HEK293 (cell line): ENCODE data around the gene PI4KA.

ENCODE experiments used
- CTCF ChIA-PET: fragments of 350-600 bp; formaldehyde crosslinking; extraction: SDS; loops from one replicate; lab custom pipeline; 2021; ENCODE audit warnings: antibody characterized with exemption; lab: Yijun Ruan, JAX
- POLR2A ChIA-PET: fragments of 300-600 bp; formaldehyde crosslinking; extraction: SDS; loops from one replicate; lab custom pipeline; 2020; ENCODE audit warnings: antibody characterized with exemption, inconsistent platforms; lab: Yijun Ruan, JAX
- H3K27ac ChIP-seq: fragments of 200-500 bp; sonication (Bioruptor generic); 2 replicates; pipeline ENCODE4 v1.5.1; 2014; ENCODE audit warnings: low read depth, low read length, control low read depth, inconsistent platforms; ENCODE audit errors: extremely low read depth
- H3K36me3 ChIP-seq, 2 experiments: fragments of 200-500 bp in 1 of 2; sonication (Bioruptor generic) in 1 of 2; 1 replicate in 1 of 2; 2 replicates in 1 of 2; pipeline ENCODE4 v1.5.1; 2014 to 2017; ENCODE audit warnings: inconsistent platforms in 2 of 2, low read length in 2 of 2; ENCODE audit not compliant: control insufficient read depth in 2 of 2, insufficient read depth in 1 of 2
- H3K4me1 ChIP-seq: fragments of 200-500 bp; sonication (Bioruptor generic); 2 replicates; pipeline ENCODE4 v1.5.1; 2014; ENCODE audit warnings: mild to moderate bottlenecking, low read length, inconsistent platforms; ENCODE audit not compliant: control insufficient read depth, insufficient read depth
- H3K4me3 ChIP-seq: 2 replicates; pipeline ENCODE4 v1.5.1; 2011; ENCODE audit warnings: low read depth, mild to moderate bottlenecking, control low read depth, low read length, moderate library complexity
- H3K9me3 ChIP-seq: fragments of 200-500 bp; sonication (Bioruptor generic); 2 replicates; pipeline ENCODE4 v1.5.1; 2014; ENCODE audit warnings: low read depth, low read length, inconsistent platforms; ENCODE audit not compliant: control insufficient read depth, insufficient read depth
- GFI1B ChIP-seq: fragments of 450-650 bp; formaldehyde crosslinking; IDR thresholded peaks from 2 replicates; pipeline ENCODE4 v1.5.1; 2016; ENCODE audit warnings: missing biosample characterization, missing genetic modification characterization
- IKZF3 ChIP-seq: fragments of 450-650 bp; IDR thresholded peaks from 2 replicates; pipeline ENCODE4 v1.5.0; 2018; ENCODE audit warnings: missing biosample characterization, mild to moderate bottlenecking, missing genetic modification characterization, moderate library complexity
- KLF7 ChIP-seq: fragments of 450-650 bp; formaldehyde crosslinking; IDR thresholded peaks from 2 replicates; pipeline ENCODE4 v1.5.1; 2016; ENCODE audit warnings: missing biosample characterization, missing genetic modification characterization, borderline replicate concordance
- SCRT2 ChIP-seq: fragments of 450-650 bp; formaldehyde crosslinking; IDR thresholded peaks from 2 replicates; pipeline ENCODE4 v1.5.1; 2016; ENCODE audit warnings: missing biosample characterization, missing genetic modification characterization
- TRIM28 ChIP-seq: IDR thresholded peaks from 2 replicates; pipeline ENCODE4 v1.6.1; 2011; ENCODE audit warnings: low read length, control low read depth, borderline replicate concordance
- ZBTB20 ChIP-seq: fragments of 450-650 bp; formaldehyde crosslinking; IDR thresholded peaks from 2 replicates; pipeline ENCODE4 v1.5.1; 2016; ENCODE audit warnings: missing biosample characterization, missing genetic modification characterization
- ZFP3 ChIP-seq: fragments of 450-650 bp; formaldehyde crosslinking; IDR thresholded peaks from 2 replicates; pipeline ENCODE4 v1.5.1; 2016; ENCODE audit warnings: low read depth, missing biosample characterization, missing genetic modification characterization
- ZNF10 ChIP-seq: fragments of 450-650 bp; formaldehyde crosslinking; IDR thresholded peaks from 2 replicates; pipeline ENCODE4 v1.5.1; 2017; ENCODE audit warnings: missing biosample characterization, missing genetic modification characterization
- ZNF114 ChIP-seq: fragments of 450-650 bp; formaldehyde crosslinking; IDR thresholded peaks from 2 replicates; pipeline ENCODE4 v1.5.0; 2017; ENCODE audit warnings: missing biosample characterization, missing genetic modification characterization
- ZNF157 ChIP-seq: fragments of 450-650 bp; formaldehyde crosslinking; IDR thresholded peaks from 2 replicates; pipeline ENCODE4 v1.5.1; 2016; ENCODE audit warnings: missing biosample characterization, missing genetic modification characterization
- ZNF174 ChIP-seq: fragments of 450-650 bp; formaldehyde crosslinking; IDR thresholded peaks from 2 replicates; pipeline ENCODE4 v1.5.0; 2017; ENCODE audit warnings: missing biosample characterization, mild to moderate bottlenecking, missing genetic modification characterization
- ZNF2 ChIP-seq: fragments of 450-650 bp; formaldehyde crosslinking; IDR thresholded peaks from 2 replicates; pipeline ENCODE4 v1.5.1; 2016; ENCODE audit warnings: missing biosample characterization, missing genetic modification characterization
- ZNF248 ChIP-seq: fragments of 450-650 bp; formaldehyde crosslinking; IDR thresholded peaks from 2 replicates; pipeline ENCODE4 v1.5.1; 2017; ENCODE audit warnings: missing biosample characterization, missing genetic modification characterization
- ZNF266 ChIP-seq: fragments of 450-650 bp; formaldehyde crosslinking; IDR thresholded peaks from 2 replicates; pipeline ENCODE4 v1.5.1; 2016; ENCODE audit warnings: missing biosample characterization, missing genetic modification characterization, low read depth
- ZNF416 ChIP-seq: fragments of 450-650 bp; formaldehyde crosslinking; IDR thresholded peaks from 2 replicates; pipeline ENCODE4 v1.5.1; 2016; ENCODE audit warnings: missing biosample characterization, missing genetic modification characterization
- ZNF423 ChIP-seq: fragments of 450-650 bp; formaldehyde crosslinking; IDR thresholded peaks from 2 replicates; pipeline ENCODE4 v1.5.1; 2016; ENCODE audit warnings: missing biosample characterization, missing genetic modification characterization
- ZNF596 ChIP-seq: fragments of 450-650 bp; IDR thresholded peaks from 2 replicates; pipeline ENCODE4 v1.5.0; 2018; ENCODE audit warnings: missing biosample characterization, mild to moderate bottlenecking, missing genetic modification characterization, moderate library complexity
- ZNF623 ChIP-seq: fragments of 450-650 bp; formaldehyde crosslinking; IDR thresholded peaks from 2 replicates; pipeline ENCODE4 v1.5.1; 2016; ENCODE audit warnings: missing biosample characterization, missing genetic modification characterization
- ZNF670 ChIP-seq: fragments of 450-650 bp; formaldehyde crosslinking; IDR thresholded peaks from 2 replicates; pipeline ENCODE4 v1.5.1; 2016; ENCODE audit warnings: missing biosample characterization, missing genetic modification characterization, low read depth
- TF ChIP-seq, protein P1 (sequence below): fragments of 450-650 bp; formaldehyde crosslinking; IDR thresholded peaks from 2 replicates; pipeline ENCODE4 v1.5.1; 2016; ENCODE audit warnings: missing biosample characterization, missing genetic modification characterization
- TF ChIP-seq, protein P2 (sequence below): fragments of 450-650 bp; formaldehyde crosslinking; IDR thresholded peaks from 2 replicates; pipeline ENCODE4 v1.5.1; 2016; ENCODE audit warnings: missing biosample characterization, missing genetic modification characterization
- TF ChIP-seq, protein P3 (sequence below): fragments of 450-650 bp; IDR thresholded peaks from 2 replicates; pipeline ENCODE4 v1.5.1; 2018; ENCODE audit warnings: missing biosample characterization, missing genetic modification characterization
- TF ChIP-seq, protein P4 (sequence below): fragments of 450-650 bp; formaldehyde crosslinking; IDR thresholded peaks from 2 replicates; pipeline ENCODE4 v1.5.1; 2016; ENCODE audit warnings: missing biosample characterization, missing genetic modification characterization
- TF ChIP-seq, protein P5 (sequence below): IDR thresholded peaks from 2 replicates; pipeline ENCODE4 v1.6.1; 2011; ENCODE audit warnings: mild to moderate bottlenecking, low read depth, low read length, borderline replicate concordance
- TF ChIP-seq, protein P6 (sequence below): fragments of 450-650 bp; formaldehyde crosslinking; IDR thresholded peaks from 2 replicates; pipeline ENCODE4 v1.5.1; 2016; ENCODE audit warnings: missing biosample characterization, missing genetic modification characterization

Gene PI4KA

DNA sequence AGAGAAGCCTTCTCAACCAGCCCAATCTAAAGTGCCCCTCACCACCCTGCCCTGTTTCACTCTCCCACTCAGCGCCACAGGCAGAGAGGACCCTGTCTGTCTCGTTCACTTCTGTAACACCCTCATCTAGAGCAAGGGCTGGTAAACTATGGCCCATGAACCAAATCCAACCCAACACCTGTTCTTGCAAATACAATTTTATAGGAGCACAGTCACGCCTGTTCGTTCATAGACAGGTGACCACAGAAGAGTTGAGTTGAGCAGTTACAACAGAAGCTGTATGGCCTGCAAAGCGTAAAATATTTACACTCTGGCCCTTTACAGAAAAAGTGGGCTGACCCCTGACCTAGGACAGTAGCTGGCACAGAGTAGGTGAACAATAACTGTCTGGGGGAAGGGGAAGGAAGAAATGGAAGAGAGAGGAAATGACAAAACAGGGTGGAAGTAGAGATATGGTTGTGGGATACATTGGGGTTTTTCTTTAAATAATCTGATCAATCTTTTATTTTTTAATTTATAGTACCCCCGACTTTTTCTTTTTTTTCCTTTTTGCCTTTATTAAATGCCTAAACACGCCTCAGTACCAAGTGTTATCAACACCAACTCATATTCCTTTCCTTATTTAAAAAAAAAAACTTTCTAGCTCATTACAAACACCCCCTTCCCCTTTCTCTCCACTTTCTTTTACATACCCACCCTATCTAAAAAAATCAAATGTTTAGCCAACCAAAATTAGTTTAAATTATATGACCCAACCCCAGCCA, 63.8 kb downstream of the PI4KA start:
- Histone ChIP-seq H3K27ac (no peak overlapping the region), H3K4me3 (no peak overlapping the region), H3K36me3 (peaks cover 10 to 82% of the 10 kb centered on the region in 2 experiments; a peak in 2 of 3 replicates), H3K4me1 (no peaks in the 10 kb centered on the region), H3K9me3 (no peaks in the 10 kb centered on the region)
- ChIA-PET CTCF (interaction anchor here (0.7 to 4.2 kb wide), 4 partner anchors 10 to 91 kb away, joined by 3 to 34 read pairs (median 6); no protein-coding TSS in a partner anchor), POLR2A (no interaction called here)
- TF ChIP-seq ZNF248 (no peak), TRIM28 (no peak), ZBTB20 (tag by site-specific recombination) (no peak), ZNF416 (tag by site-specific recombination) (no peak), ZNF596 (tag by site-specific recombination) (no peak), ZNF114 (tag by site-specific recombination) (no peak), KLF7 (tag by site-specific recombination) (no peak), SCRT2 (no peak), ZNF670 (tag by site-specific recombination) (no peak), IKZF3 (tag by site-specific recombination) (no peak), ZNF2 (tag by site-specific recombination) (no peak)
- TF ChIP-seq, protein P1, sequence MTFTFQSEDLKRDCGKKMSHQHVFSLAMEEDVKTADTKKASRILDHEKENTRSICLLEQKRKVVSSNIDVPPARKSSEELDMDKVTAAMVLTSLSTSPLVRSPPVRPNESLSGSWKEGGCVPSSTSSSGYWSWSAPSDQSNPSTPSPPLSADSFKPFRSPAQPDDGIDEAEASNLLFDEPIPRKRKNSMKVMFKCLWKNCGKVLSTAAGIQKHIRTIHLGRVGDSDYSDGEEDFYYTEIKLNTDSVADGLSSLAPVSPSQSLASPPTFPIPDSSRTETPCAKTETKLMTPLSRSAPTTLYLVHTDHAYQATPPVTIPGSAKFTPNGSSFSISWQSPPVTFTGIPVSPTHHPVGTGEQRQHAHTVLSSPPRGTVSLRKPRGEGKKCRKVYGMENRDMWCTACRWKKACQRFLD: no peak
- TF ChIP-seq, protein P2, sequence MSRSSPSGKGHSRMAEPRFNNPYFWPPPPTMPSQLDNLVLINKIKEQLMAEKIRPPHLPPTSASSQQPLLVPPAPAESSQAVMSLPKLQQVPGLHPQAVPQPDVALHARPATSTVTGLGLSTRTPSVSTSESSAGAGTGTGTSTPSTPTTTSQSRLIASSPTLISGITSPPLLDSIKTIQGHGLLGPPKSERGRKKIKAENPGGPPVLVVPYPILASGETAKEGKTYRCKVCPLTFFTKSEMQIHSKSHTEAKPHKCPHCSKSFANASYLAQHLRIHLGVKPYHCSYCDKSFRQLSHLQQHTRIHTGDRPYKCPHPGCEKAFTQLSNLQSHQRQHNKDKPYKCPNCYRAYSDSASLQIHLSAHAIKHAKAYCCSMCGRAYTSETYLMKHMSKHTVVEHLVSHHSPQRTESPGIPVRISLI (tag by site-specific recombination): no peak
- TF ChIP-seq, protein P3, sequence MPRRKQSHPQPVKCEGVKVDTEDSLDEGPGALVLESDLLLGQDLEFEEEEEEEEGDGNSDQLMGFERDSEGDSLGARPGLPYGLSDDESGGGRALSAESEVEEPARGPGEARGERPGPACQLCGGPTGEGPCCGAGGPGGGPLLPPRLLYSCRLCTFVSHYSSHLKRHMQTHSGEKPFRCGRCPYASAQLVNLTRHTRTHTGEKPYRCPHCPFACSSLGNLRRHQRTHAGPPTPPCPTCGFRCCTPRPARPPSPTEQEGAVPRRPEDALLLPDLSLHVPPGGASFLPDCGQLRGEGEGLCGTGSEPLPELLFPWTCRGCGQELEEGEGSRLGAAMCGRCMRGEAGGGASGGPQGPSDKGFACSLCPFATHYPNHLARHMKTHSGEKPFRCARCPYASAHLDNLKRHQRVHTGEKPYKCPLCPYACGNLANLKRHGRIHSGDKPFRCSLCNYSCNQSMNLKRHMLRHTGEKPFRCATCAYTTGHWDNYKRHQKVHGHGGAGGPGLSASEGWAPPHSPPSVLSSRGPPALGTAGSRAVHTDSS (tag by site-specific recombination): no peak
- TF ChIP-seq, protein P4, sequence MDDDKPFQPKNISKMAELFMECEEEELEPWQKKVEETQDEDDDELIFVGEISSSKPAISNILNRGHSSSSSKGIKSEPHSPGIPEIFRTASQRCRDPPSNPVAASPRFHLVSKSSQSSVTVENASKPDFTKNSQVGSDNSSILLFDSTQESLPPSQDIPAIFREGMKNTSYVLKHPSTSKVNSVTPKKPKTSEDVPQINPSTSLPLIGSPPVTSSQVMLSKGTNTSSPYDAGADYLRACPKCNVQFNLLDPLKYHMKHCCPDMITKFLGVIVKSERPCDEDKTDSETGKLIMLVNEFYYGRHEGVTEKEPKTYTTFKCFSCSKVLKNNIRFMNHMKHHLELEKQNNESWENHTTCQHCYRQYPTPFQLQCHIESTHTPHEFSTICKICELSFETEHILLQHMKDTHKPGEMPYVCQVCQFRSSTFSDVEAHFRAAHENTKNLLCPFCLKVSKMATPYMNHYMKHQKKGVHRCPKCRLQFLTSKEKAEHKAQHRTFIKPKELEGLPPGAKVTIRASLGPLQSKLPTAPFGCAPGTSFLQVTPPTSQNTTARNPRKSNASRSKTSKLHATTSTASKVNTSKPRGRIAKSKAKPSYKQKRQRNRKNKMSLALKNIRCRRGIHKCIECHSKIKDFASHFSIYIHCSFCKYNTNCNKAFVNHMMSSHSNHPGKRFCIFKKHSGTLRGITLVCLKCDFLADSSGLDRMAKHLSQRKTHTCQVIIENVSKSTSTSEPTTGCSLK: no peak

DNA sequence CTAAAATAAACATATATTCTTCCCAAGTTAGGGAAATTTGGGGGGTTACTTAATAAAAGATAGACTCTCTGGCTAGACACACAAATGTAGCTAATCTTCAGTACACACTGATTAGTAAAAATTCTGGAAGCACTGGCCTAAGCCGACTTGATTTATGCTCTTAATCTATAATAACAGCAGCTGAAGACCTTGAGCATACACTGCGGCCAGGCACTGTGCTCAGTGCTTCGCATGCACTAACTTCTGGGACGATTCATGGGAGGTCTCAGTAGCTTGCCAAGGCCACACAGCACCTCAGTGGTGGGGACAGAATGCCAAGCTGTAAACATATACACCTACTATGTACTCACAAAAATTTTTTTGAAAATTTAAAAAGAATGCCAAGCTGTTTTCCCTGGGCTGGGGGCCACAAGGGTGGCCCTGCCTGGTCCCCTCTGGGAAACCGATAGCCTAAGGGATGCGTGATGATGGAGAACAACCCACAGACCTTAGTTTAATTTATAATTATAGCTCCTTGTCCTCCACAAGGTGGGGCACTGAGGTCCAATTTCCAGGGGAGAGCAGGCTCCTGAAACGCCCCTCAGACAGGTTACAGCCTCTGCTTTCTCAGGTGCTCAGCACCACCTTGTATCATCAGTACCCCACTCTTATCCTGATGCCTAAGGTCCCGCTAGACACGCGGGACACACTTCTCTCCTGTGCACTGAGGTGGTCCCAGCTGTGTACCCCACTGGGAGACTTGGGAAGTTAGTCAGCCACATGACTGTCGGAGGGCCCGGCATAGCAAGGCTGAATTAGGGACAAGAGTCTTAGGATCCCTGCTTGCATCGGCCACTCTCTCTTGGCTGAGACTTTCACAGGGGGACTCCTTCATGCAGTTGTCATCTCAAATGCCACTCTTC, 64.6 kb downstream of the PI4KA start:
- no peaks in the 10 kb centered on the region for H3K9me3 ChIP-seq
- no peak overlapping the region for H3K4me3 ChIP-seq
- H3K4me1 ChIP-seq: no peaks in the 10 kb centered on the region
- H3K27ac ChIP-seq: no peak overlapping the region
- CTCF ChIA-PET: interaction anchor here (0.6 to 4.2 kb wide), 6 partner anchors 9 to 584 kb away, joined by 3 to 34 read pairs (median 6); no protein-coding TSS in a partner anchor
- POLR2A ChIA-PET: interaction anchor here (0.5 kb wide), 1 partner anchor 31 kb away, joined by 4 read pairs; no protein-coding TSS in a partner anchor
- H3K36me3 ChIP-seq: peaks cover 10 to 80% of the 10 kb centered on the region in 2 experiments; a peak in 2 of 3 replicates
- TF ChIP-seq ZNF10 (tag by site-specific recombination) (no peak), ZNF623 (tag by site-specific recombination) (no peak), ZNF174 (no peak), ZNF266 (tag by site-specific recombination) (no peak), ZNF157 (tag by site-specific recombination) (no peak), GFI1B (tag by site-specific recombination) (no peak), ZNF596 (tag by site-specific recombination) (no peak), ZFP3 (no peak), ZNF423 (tag by site-specific recombination) (no peak)
- TF ChIP-seq, protein P5, sequence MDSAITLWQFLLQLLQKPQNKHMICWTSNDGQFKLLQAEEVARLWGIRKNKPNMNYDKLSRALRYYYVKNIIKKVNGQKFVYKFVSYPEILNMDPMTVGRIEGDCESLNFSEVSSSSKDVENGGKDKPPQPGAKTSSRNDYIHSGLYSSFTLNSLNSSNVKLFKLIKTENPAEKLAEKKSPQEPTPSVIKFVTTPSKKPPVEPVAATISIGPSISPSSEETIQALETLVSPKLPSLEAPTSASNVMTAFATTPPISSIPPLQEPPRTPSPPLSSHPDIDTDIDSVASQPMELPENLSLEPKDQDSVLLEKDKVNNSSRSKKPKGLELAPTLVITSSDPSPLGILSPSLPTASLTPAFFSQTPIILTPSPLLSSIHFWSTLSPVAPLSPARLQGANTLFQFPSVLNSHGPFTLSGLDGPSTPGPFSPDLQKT: no peak
- TF ChIP-seq, protein P6, sequence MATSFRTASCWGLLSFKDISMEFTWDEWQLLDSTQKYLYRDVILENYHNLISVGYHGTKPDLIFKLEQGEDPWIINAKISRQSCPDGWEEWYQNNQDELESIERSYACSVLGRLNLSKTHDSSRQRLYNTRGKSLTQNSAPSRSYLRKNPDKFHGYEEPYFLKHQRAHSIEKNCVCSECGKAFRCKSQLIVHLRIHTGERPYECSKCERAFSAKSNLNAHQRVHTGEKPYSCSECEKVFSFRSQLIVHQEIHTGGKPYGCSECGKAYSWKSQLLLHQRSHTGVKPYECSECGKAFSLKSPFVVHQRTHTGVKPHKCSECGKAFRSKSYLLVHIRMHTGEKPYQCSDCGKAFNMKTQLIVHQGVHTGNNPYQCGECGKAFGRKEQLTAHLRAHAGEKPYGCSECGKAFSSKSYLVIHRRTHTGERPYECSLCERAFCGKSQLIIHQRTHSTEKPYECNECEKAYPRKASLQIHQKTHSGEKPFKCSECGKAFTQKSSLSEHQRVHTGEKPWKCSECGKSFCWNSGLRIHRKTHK (tag by site-specific recombination): no peak
